ENCODE data around the gene EXOSC7.

DNA sequence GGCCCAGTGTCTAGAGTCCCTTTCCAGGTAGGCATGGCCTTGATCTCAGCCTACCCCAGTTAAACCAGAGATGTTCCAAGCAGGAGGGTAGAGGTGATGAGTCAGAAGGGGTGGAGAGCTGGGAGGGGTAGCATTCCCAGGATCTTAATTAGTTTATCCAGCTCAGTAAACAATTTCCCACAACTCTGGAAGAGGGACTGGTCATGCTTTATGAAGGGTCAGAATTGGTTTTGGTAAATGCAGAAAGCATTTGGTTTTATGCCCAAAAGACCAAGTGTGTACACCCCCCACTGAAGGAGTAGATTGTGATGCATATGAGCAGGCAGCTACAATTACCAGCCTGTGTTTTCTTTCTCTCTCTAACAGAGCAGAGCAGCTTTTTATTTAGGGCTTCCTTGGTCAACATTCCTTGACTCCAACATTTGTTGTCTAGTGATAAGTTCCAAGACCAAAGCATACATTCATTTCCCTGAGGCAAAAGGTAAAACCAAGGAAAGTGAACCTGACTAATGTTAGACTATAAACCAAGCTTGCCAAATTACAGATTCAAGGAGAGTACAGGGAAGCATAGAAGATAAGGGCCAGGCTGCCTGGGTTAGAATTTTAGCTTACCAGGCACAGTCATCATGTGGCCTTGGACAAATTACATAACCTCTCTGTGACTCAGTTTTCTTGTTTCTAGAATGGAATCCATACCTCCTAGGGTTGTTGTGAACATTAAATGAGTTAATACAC lies 17.6 kb downstream of the EXOSC7 start:
- TF ChIP-seq, protein P1, sequence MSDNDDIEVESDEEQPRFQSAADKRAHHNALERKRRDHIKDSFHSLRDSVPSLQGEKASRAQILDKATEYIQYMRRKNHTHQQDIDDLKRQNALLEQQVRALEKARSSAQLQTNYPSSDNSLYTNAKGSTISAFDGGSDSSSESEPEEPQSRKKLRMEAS (IDR thresholded peaks at IDR 0.05), result no peak
- TF ChIP-seq RAD21 (IDR thresholded peaks at IDR 0.05) (no peak), SP1 (IDR thresholded peaks at IDR 0.05) (no peak), JUND (IDR thresholded peaks at IDR 0.05) (no peak), EGR1 (IDR thresholded peaks at IDR 0.05; ENCODE audit: low read depth in 2 of 2) (no peak), TAF1 (conservative IDR thresholded peaks at IDR 0.05) (no peak), YY1 (IDR thresholded peaks at IDR 0.05) (no peak), RXRA (IDR thresholded peaks at IDR 0.05) (no peak), HNF4A (conservative IDR thresholded peaks at IDR 0.05) (no peak), GABPA (IDR thresholded peaks at IDR 0.05 in 1 of 2, conservative IDR thresholded peaks at IDR 0.05 in 1 of 2) (no peak), NR2F2 (IDR thresholded peaks at IDR 0.05) (no peak)
- TF ChIP-seq, protein P2, sequence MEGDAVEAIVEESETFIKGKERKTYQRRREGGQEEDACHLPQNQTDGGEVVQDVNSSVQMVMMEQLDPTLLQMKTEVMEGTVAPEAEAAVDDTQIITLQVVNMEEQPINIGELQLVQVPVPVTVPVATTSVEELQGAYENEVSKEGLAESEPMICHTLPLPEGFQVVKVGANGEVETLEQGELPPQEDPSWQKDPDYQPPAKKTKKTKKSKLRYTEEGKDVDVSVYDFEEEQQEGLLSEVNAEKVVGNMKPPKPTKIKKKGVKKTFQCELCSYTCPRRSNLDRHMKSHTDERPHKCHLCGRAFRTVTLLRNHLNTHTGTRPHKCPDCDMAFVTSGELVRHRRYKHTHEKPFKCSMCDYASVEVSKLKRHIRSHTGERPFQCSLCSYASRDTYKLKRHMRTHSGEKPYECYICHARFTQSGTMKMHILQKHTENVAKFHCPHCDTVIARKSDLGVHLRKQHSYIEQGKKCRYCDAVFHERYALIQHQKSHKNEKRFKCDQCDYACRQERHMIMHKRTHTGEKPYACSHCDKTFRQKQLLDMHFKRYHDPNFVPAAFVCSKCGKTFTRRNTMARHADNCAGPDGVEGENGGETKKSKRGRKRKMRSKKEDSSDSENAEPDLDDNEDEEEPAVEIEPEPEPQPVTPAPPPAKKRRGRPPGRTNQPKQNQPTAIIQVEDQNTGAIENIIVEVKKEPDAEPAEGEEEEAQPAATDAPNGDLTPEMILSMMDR (IDR thresholded peaks at IDR 0.05; ENCODE audit: low read depth, low read length, missing input control), result no peak
- TF ChIP-seq, protein P3, sequence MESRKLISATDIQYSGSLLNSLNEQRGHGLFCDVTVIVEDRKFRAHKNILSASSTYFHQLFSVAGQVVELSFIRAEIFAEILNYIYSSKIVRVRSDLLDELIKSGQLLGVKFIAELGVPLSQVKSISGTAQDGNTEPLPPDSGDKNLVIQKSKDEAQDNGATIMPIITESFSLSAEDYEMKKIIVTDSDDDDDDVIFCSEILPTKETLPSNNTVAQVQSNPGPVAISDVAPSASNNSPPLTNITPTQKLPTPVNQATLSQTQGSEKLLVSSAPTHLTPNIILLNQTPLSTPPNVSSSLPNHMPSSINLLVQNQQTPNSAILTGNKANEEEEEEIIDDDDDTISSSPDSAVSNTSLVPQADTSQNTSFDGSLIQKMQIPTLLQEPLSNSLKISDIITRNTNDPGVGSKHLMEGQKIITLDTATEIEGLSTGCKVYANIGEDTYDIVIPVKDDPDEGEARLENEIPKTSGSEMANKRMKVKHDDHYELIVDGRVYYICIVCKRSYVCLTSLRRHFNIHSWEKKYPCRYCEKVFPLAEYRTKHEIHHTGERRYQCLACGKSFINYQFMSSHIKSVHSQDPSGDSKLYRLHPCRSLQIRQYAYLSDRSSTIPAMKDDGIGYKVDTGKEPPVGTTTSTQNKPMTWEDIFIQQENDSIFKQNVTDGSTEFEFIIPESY (IDR thresholded peaks at IDR 0.05), result no peak
- TF ChIP-seq, protein P4, sequence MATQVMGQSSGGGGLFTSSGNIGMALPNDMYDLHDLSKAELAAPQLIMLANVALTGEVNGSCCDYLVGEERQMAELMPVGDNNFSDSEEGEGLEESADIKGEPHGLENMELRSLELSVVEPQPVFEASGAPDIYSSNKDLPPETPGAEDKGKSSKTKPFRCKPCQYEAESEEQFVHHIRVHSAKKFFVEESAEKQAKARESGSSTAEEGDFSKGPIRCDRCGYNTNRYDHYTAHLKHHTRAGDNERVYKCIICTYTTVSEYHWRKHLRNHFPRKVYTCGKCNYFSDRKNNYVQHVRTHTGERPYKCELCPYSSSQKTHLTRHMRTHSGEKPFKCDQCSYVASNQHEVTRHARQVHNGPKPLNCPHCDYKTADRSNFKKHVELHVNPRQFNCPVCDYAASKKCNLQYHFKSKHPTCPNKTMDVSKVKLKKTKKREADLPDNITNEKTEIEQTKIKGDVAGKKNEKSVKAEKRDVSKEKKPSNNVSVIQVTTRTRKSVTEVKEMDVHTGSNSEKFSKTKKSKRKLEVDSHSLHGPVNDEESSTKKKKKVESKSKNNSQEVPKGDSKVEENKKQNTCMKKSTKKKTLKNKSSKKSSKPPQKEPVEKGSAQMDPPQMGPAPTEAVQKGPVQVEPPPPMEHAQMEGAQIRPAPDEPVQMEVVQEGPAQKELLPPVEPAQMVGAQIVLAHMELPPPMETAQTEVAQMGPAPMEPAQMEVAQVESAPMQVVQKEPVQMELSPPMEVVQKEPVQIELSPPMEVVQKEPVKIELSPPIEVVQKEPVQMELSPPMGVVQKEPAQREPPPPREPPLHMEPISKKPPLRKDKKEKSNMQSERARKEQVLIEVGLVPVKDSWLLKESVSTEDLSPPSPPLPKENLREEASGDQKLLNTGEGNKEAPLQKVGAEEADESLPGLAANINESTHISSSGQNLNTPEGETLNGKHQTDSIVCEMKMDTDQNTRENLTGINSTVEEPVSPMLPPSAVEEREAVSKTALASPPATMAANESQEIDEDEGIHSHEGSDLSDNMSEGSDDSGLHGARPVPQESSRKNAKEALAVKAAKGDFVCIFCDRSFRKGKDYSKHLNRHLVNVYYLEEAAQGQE (IDR thresholded peaks at IDR 0.05), result no peak

All from liver (tissue), 3 donors.